Liver (tissue), 9 donors: ENCODE data around the gene RER1. TPM values are rescaled to one million over a fixed set of nuclear protein-coding genes. Genes with fewer than 3 reads are reported as not detected.

Experiments
- DNase-seq: peaks from one replicate; pipeline ENCODE4 v3.0.0-alpha.2; 2017; ENCODE audit warnings: low spot score
- H3K27ac ChIP-seq, 2 donors: one replicate each; pipeline ENCODE4 v1.7.0; 2013; ENCODE audit warnings: inconsistent platforms in 2 of 2, low read length in 2 of 2, control low read depth in 1 of 2, low read depth in 1 of 2, mild to moderate bottlenecking in 1 of 2
- H3K27me3 ChIP-seq, 4 donors: one replicate each; pipeline versions ENCODE4 v1.6.1 to v1.7.0; 2013; ENCODE audit warnings: low read length in 3 of 4, inconsistent platforms in 1 of 4, mild to moderate bottlenecking in 1 of 4, moderate library complexity in 1 of 4; ENCODE audit not compliant: control insufficient read depth in 4 of 4, insufficient read depth in 4 of 4
- H3K36me3 ChIP-seq, 4 donors: one replicate each; pipeline versions ENCODE4 v1.6.1 to v1.7.0; 2013; ENCODE audit warnings: low read length in 3 of 4, mild to moderate bottlenecking in 3 of 4, low read depth in 1 of 4, moderate library complexity in 1 of 4; ENCODE audit not compliant: control insufficient read depth in 4 of 4, insufficient read depth in 3 of 4
- H3K4me1 ChIP-seq, 4 donors: one replicate each; pipeline versions ENCODE4 v1.6.1 to v1.7.0; 2013; ENCODE audit warnings: low read length in 3 of 4, mild to moderate bottlenecking in 3 of 4, moderate library complexity in 1 of 4; ENCODE audit not compliant: control insufficient read depth in 4 of 4, insufficient read depth in 4 of 4
- H3K4me3 ChIP-seq, 3 donors: one replicate each; pipeline versions ENCODE4 v1.6.1 to v1.7.0; 2013; ENCODE audit warnings: low read length in 3 of 3, control low read depth in 1 of 3, low read depth in 1 of 3, mild to moderate bottlenecking in 1 of 3
- H3K9ac ChIP-seq, 2 donors: one replicate each; pipeline ENCODE4 v1.7.0; 2013; ENCODE audit warnings: low read length in 2 of 2, mild to moderate bottlenecking in 2 of 2, moderate library complexity in 2 of 2, control low read depth in 1 of 2, low read depth in 1 of 2
- H3K9me3 ChIP-seq, 4 donors: one replicate each; pipeline versions ENCODE4 v1.6.1 to v1.7.0; 2013; ENCODE audit warnings: low read length in 3 of 4; ENCODE audit not compliant: control insufficient read depth in 4 of 4
- CTCF ChIP-seq: fragments of 150-350 bp; IDR thresholded peaks from 2 replicates; pipeline ENCODE4 v1.5.1; 2017; ENCODE audit warnings: improper control_type of control experiment, low read depth, low read length; ENCODE audit not compliant: missing input control
- EGR1 ChIP-seq, 2 donors: IDR thresholded peaks; 2 replicates each; pipeline ENCODE4 v1.6.1; 2016 to 2018; ENCODE audit warnings: antibody characterized with exemption in 2 of 2, low read depth in 2 of 2
- FOXA1 ChIP-seq: IDR thresholded peaks from 2 replicates; pipeline ENCODE4 v1.6.1; 2016; ENCODE audit warnings: antibody characterized with exemption
- FOXA2 ChIP-seq: IDR thresholded peaks from 2 replicates; pipeline ENCODE4 v1.6.1; 2016; ENCODE audit warnings: antibody characterized with exemption
- GABPA ChIP-seq, 2 donors: IDR thresholded peaks in 1 of 2; conservative IDR thresholded peaks in 1 of 2; 2 replicates each; pipeline ENCODE4 v1.6.1; 2016; ENCODE audit warnings: antibody characterized with exemption in 2 of 2, mild to moderate bottlenecking in 1 of 2, moderate library complexity in 1 of 2
- HNF4A ChIP-seq, 2 donors: conservative IDR thresholded peaks; 2 replicates each; pipeline ENCODE4 v1.6.1; 2016; ENCODE audit warnings: antibody characterized with exemption in 2 of 2, mild to moderate bottlenecking in 2 of 2
- HNF4G ChIP-seq: IDR thresholded peaks from 2 replicates; pipeline ENCODE4 v1.6.1; 2016; ENCODE audit warnings: antibody characterized with exemption
- JUND ChIP-seq, 2 donors: IDR thresholded peaks; 2 replicates each; pipeline ENCODE4 v1.6.1; 2016; ENCODE audit warnings: antibody characterized with exemption in 2 of 2
- NR2F2 ChIP-seq: IDR thresholded peaks from 2 replicates; pipeline ENCODE4 v1.6.1; 2016; ENCODE audit warnings: antibody characterized with exemption
- RAD21 ChIP-seq, 2 donors: IDR thresholded peaks; 2 replicates each; pipeline ENCODE4 v1.6.1; 2016; ENCODE audit warnings: antibody characterized with exemption in 2 of 2, mild to moderate bottlenecking in 2 of 2
- REST ChIP-seq: IDR thresholded peaks from 2 replicates; pipeline ENCODE4 v1.6.1; 2016; ENCODE audit warnings: antibody characterized with exemption, mild to moderate bottlenecking
- RXRA ChIP-seq, 2 donors: IDR thresholded peaks; 2 replicates each; pipeline ENCODE4 v1.6.1; 2017 to 2018; ENCODE audit warnings: antibody characterized with exemption in 2 of 2, mild to moderate bottlenecking in 1 of 2
- SP1 ChIP-seq: IDR thresholded peaks from 2 replicates; pipeline ENCODE4 v1.6.1; 2018; ENCODE audit warnings: antibody characterized with exemption, mild to moderate bottlenecking
- TAF1 ChIP-seq: conservative IDR thresholded peaks from 2 replicates; pipeline ENCODE4 v1.6.1; 2016; ENCODE audit warnings: antibody characterized with exemption, mild to moderate bottlenecking
- YY1 ChIP-seq: IDR thresholded peaks from 2 replicates; pipeline ENCODE4 v1.6.1; 2016; ENCODE audit warnings: antibody characterized with exemption, mild to moderate bottlenecking
- ZBTB33 ChIP-seq: IDR thresholded peaks from 2 replicates; pipeline ENCODE4 v1.6.1; 2016; ENCODE audit warnings: antibody characterized with exemption
- WGBS: extraction: QIAGEN DNeasy Blood & Tissue Kit; methylation state at CpG from one replicate; pipeline ENCODE4 v1.1.7; 2013; 5-methylcytosine and 5-hydroxymethylcytosine counted together
- polyA plus RNA-seq, 2 donors: library from polyadenylated mRNA; stranded (reverse) in 1 of 2; unstranded in 1 of 2; fragments of 200-250 nt in 1 of 2; fragments of >200 nt in 1 of 2; fragmentation: Nextera tagmentation in 1 of 2; extraction: Ambion mirVana in 1 of 2; gene quantifications; one replicate each; pipeline versions ENCODE4 v1.2.1 to v1.2.3, GENCODE V29; 2013 to 2015
- total RNA-seq, 2 donors: library from RNA; depleted of rRNA; stranded (reverse); fragments of >200 nt; gene quantifications; one replicate each; pipeline ENCODE4 v1.2.3, GENCODE V29; 2014
- TF ChIP-seq, protein P1 (sequence below): IDR thresholded peaks from 2 replicates; pipeline ENCODE4 v1.6.1; 2016; ENCODE audit warnings: antibody characterized with exemption
- TF ChIP-seq, protein P2 (sequence below): IDR thresholded peaks from 2 replicates; pipeline ENCODE4 v1.6.1; 2016; ENCODE audit warnings: antibody characterized with exemption
- donor health status: healthy.
- donor health status: healthy.
- donor health status: healthy.
- donor health status: healthy.
- donor health status: healthy.

The RER1 gene
- total and polyA plus RNA-seq, 4 donors, result 43.5 to 142 (median 89.7) TPM

- WGBS, result 65% methylated on average over 18 of the region's 18 CpGs
- Histone ChIP-seq H3K27me3 (peaks cover 0 to 11% (median 3%) of the 10 kb centered on the region in 4 donors), H3K4me3 (no peak overlapping the region), H3K9ac (no peak overlapping the region), H3K4me1 (peaks cover 0 to under 1% (median 0%) of the 10 kb centered on the region in 4 donors), H3K9me3 (no peaks in the 10 kb centered on the region), H3K27ac (no peak overlapping the region), H3K36me3 (no peaks in the 10 kb centered on the region)
- TF ChIP-seq SP1, result no peak
- TF ChIP-seq, protein P1, sequence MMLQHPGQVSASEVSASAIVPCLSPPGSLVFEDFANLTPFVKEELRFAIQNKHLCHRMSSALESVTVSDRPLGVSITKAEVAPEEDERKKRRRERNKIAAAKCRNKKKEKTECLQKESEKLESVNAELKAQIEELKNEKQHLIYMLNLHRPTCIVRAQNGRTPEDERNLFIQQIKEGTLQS, result no peak
- no peak for TF ChIP-seq EGR1 (IDR thresholded peaks at IDR 0.05; ENCODE audit: low read depth in 2 of 2)
- no peak for TF ChIP-seq CTCF
- TF ChIP-seq, protein P2, sequence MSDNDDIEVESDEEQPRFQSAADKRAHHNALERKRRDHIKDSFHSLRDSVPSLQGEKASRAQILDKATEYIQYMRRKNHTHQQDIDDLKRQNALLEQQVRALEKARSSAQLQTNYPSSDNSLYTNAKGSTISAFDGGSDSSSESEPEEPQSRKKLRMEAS, result no peak
- no peak for TF ChIP-seq RXRA (IDR thresholded peaks at IDR 0.05)
- no peak for TF ChIP-seq FOXA2
- TF ChIP-seq GABPA (IDR thresholded peaks at IDR 0.05 in 1 of 2, conservative IDR thresholded peaks at IDR 0.05 in 1 of 2), result no peak
- no peak for TF ChIP-seq JUND (IDR thresholded peaks at IDR 0.05)
- TF ChIP-seq REST, result no peak
- TF ChIP-seq HNF4A (conservative IDR thresholded peaks at IDR 0.05), result no peak
- TF ChIP-seq RAD21 (IDR thresholded peaks at IDR 0.05), result no peak
- TF ChIP-seq TAF1, result no peak
- DNase-seq, result no peak
Observed at GRCh38 chr1:2448098-2448445, 56.4 kb downstream of the RER1 start.

GRCh38 chr1:2449636-2450454, 58.2 kb downstream of the RER1 start:
- Histone ChIP-seq H3K27me3 (peaks cover 0 to 3% (median 0%) of the 10 kb centered on the region in 4 donors), H3K36me3 (no peaks in the 10 kb centered on the region), H3K27ac (no peak overlapping the region), H3K9me3 (no peaks in the 10 kb centered on the region), H3K4me1 (no peaks in the 10 kb centered on the region), H3K4me3 (no peak overlapping the region), H3K9ac (no peak overlapping the region)
- DNase-seq, result no peak
- WGBS, result 85% methylated on average over 23 of the region's 23 CpGs
- TF ChIP-seq, protein P2, result no peak
- no peak for TF ChIP-seq FOXA2
- no peak for TF ChIP-seq ZBTB33
- no peak for TF ChIP-seq CTCF
- TF ChIP-seq HNF4A (conservative IDR thresholded peaks at IDR 0.05), result no peak
- no peak for TF ChIP-seq NR2F2
- no peak for TF ChIP-seq RXRA (IDR thresholded peaks at IDR 0.05)
- no peak for TF ChIP-seq YY1
- TF ChIP-seq GABPA (IDR thresholded peaks at IDR 0.05 in 1 of 2, conservative IDR thresholded peaks at IDR 0.05 in 1 of 2), result no peak
- no peak for TF ChIP-seq HNF4G
- no peak for TF ChIP-seq FOXA1
- TF ChIP-seq RAD21 (IDR thresholded peaks at IDR 0.05), result no peak
- TF ChIP-seq EGR1 (IDR thresholded peaks at IDR 0.05; ENCODE audit: low read depth in 2 of 2), result no peak
